Activated CD4-positive, alpha-beta memory T cell treated with anti-CD3 and anti-CD28 coated beads, Interleukin-2, amount 10 ng/mL, durations not matched to agents 7 days and 5 days (primary cell): ENCODE data around the gene RNF145. TPM values are rescaled to one million over a fixed set of nuclear protein-coding genes. Genes with fewer than 3 reads are reported as not detected.
"Not testable (repeated sequence)": the region's sequence is repeated elsewhere in the genome, so short reads cannot be mapped to it uniquely, and the experiment has no call there.

Experiments used
- CTCF ChIA-PET: fragments of 350-600 bp; sonication (Branson Sonifier 250); formaldehyde crosslinking; loops from one replicate; lab custom pipeline; 2021; ENCODE audit warnings: antibody characterized with exemption, inconsistent platforms; lab: Charles Lee
- POLR2A ChIA-PET: fragments of 350-600 bp; sonication (Branson Sonifier 250); formaldehyde crosslinking; loops from one replicate; lab custom pipeline; 2021; ENCODE audit warnings: antibody characterized with exemption; lab: Charles Lee
- DNase-seq: peaks from one replicate; pipeline ENCODE4 v3.0.0-alpha.2; 2020
- H3K27ac Mint-ChIP-seq: one replicate; pipeline ENCODE4 v1.8.0; 2021; ENCODE audit warnings: mild to moderate bottlenecking, mixed read lengths
- H3K27me3 Mint-ChIP-seq: one replicate; pipeline ENCODE4 v1.8.0; 2021; ENCODE audit warnings: mixed read lengths
- H3K36me3 Mint-ChIP-seq: one replicate; pipeline ENCODE4 v1.8.0; 2021; ENCODE audit warnings: low read depth, mixed read lengths
- H3K4me1 Mint-ChIP-seq: one replicate; pipeline ENCODE4 v1.8.0; 2021; ENCODE audit warnings: mixed read lengths
- H3K4me3 Mint-ChIP-seq: one replicate; pipeline ENCODE4 v1.8.0; 2021; ENCODE audit warnings: mild to moderate bottlenecking, mixed read lengths
- H3K9me3 Mint-ChIP-seq: one replicate; pipeline ENCODE4 v1.8.0; 2021; ENCODE audit warnings: mixed read lengths
- total RNA-seq, 2 experiments: library from RNA; stranded (reverse); gene quantifications; one replicate each; pipeline ENCODE4 v1.2.3, GENCODE V29; 2021

RNF145 gene
- total RNA-seq, 2 experiments from 2014 or later, result 126 to 127 TPM

DNA sequence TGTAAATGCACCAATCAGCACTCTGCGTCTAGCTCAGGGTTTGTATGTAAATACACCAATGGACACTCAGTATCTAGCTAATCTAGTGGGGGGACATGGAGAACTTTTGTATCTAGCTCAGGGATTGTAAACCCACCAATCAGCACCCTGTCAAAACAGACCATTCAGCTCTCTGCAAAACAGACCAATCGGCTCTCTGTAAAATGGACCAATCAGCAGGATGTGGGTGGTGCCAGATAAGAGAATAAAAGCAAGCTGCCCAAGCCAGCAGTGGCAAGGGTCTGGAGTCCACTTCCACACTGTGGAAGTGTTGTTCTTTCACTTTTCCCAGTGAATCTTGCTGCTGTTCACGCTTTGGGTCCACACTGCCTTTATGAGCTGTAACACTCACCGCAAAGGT, 89.5 kb downstream of the RNF145 start:
- ChIA-PET CTCF (interaction anchor here (1.4 to 2.1 kb wide), 3 partner anchors 13 to 424 kb away, joined by 6 to 12 read pairs (median 9); no protein-coding TSS in a partner anchor), POLR2A (interaction anchor here (0.6 to 1.1 kb wide), 3 partner anchors 13 to 422 kb away, joined by 3 to 5 read pairs (median 3); no protein-coding TSS in a partner anchor)
- H3K9me3 Mint-ChIP-seq, result peaks cover 11% of the 10 kb centered on the region
- peaks cover 10% of the 10 kb centered on the region for H3K27me3 Mint-ChIP-seq
- peak overlapping the region; percentile 87 for H3K27ac Mint-ChIP-seq
- peak overlapping the region; percentile 50 for H3K4me3 Mint-ChIP-seq
- not testable (repeated sequence) for H3K36me3 Mint-ChIP-seq, DNase-seq
- peaks cover 23% of the 10 kb centered on the region for H3K4me1 Mint-ChIP-seq

DNA sequence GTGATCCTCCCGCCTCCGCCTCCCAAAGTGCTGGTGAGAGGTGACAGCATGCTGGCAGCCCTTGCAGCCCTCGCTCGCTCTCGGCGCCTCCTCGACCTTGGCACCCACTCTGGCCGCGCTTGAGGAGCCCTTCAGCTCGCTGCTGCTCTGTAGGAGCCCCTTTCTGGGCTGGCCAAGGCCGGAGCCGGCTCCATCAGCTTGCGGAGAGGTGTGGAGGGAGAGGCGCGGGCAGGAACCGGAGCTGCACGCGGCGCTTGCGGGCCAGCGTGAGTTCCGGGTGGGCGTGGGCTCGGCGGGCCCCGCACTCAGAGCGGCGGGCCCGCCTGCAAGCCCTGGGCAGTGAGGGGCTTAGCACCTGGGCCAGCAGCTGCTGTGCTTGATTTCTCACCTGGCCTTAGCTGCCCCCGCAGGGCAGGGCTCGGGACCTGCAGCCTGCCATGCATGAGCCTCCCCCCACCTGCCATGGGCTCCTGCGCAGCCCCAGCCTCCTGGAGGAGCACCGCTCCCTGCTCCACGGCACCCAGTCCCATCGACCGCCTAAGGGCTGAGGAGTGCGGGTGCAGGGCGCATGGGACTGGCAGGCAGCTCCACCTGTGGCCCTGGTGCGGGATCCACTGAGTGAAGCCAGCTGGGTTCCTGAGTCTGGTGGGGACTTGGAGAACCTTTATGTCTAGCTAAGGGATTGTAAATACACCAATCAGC, 90.2 kb downstream of the RNF145 start:
- POLR2A ChIA-PET, result not testable (repeated sequence)

DNA sequence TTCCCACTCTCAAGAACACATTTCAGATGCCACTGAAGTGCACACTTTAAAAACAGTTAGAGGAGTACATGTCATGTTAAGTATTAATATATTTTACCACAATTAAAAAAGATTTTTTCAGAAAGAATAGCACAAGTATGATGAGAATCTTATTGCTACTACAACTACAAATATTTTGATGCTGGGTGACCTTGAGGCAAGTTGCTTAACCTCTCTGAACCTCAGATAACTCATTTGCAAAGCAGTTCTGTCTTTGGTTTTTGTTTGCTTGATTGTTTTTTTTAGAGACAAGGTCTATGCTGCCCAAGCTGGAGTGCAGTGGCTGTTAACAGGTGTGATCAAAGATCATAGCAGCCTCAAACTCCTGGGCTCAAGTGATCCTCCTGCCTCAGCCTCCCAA, 95.9 kb downstream of the RNF145 start:
- POLR2A ChIA-PET, result no interaction called here
- Mint-ChIP-seq H3K4me1 (no peaks in the 10 kb centered on the region), H3K9me3 (peaks cover 1% of the 10 kb centered on the region), H3K4me3 (no peak overlapping the region), H3K36me3 (no peaks in the 10 kb centered on the region), H3K27me3 (peaks cover 42% of the 10 kb centered on the region), H3K27ac (no peak overlapping the region)
- CTCF ChIA-PET, result interaction anchor here (1.5 to 9.1 kb wide), 2 partner anchors 417 to 1039 kb away, joined by 4 to 246 read pairs; no protein-coding TSS in a partner anchor
- no peak for DNase-seq

More for the DNA sequence above, 90.2 kb downstream of the RNF145 start:
- H3K9me3 Mint-ChIP-seq, result peaks cover 11% of the 10 kb centered on the region
- CTCF ChIA-PET, result interaction anchor here (1.4 to 2.1 kb wide), 3 partner anchors 13 to 424 kb away, joined by 6 to 12 read pairs (median 9); no protein-coding TSS in a partner anchor
- H3K27ac Mint-ChIP-seq, result peak overlapping the region; percentile 87
- H3K27me3 Mint-ChIP-seq, DNase-seq, H3K4me3 Mint-ChIP-seq, H3K36me3 Mint-ChIP-seq: not testable (repeated sequence)
- peaks cover 23% of the 10 kb centered on the region for H3K4me1 Mint-ChIP-seq

DNA sequence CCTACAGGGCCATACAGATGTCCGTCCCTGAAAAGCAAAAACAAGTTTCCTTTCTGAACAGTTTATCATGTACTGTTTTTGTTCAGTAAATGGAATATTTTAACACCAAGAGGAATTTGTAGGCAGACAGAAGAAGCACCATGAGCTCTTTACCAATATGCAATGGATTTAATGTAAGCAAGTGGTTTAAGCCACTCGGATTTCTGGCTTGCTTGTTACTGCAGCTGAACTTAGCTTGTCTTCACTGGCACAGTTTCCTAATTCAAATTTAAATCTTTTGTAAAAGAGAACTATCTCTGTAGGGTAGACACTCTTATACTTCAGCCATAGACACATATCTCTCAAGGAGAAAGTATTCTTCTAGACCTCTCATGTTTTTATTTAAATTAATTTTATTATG, 96.9 kb downstream of the RNF145 start:
- no peak overlapping the region for H3K4me3 Mint-ChIP-seq
- H3K4me1 Mint-ChIP-seq, result no peaks in the 10 kb centered on the region
- no peak for DNase-seq
- ChIA-PET CTCF (interaction anchor here (1.5 to 9.1 kb wide), 3 partner anchors 20 to 1038 kb away, joined by 4 to 246 read pairs (median 7); no protein-coding TSS in a partner anchor), POLR2A (no interaction called here)
- no peak overlapping the region for H3K27ac Mint-ChIP-seq
- H3K36me3 Mint-ChIP-seq, result no peaks in the 10 kb centered on the region
- no peaks in the 10 kb centered on the region for H3K9me3 Mint-ChIP-seq
- H3K27me3 Mint-ChIP-seq, result peaks cover 42% of the 10 kb centered on the region

Other genes with a start within 250 kb of the RNF145 start
- gene EBF1, start 109.6 kb downstream of the RNF145 start, total RNA-seq, result under 1 TPM in 1 of 2 experiments, not detected in 1; 0.23 TPM
- gene UBLCP1, start 53.7 kb upstream of the RNF145 start, total RNA-seq, result 10 to 100 TPM; 27.8 to 31.0 TPM
- under 1 TPM in 1 of 2 experiments, not detected in 1; 0.08 TPM for gene IL12B, start 120.9 kb upstream of the RNF145 start, total RNA-seq